Renal pelvis (tissue), 4 donors: Measurements from ENCODE around the gene FBXW11. TPM values are rescaled to one million over a fixed set of nuclear protein-coding genes. Genes with fewer than 3 reads are reported as not detected.
"Not testable (repeated sequence)": the region's sequence is repeated elsewhere in the genome, so short reads cannot be mapped to it uniquely, and the experiment has no call there.

Source experiments
- DNase-seq: peaks from one replicate; pipeline ENCODE4 v3.0.0-alpha.2; 2013
- polyA plus RNA-seq, 3 donors: library from polyadenylated mRNA; unstranded; fragments of 120-200 nt; gene quantifications; one replicate each; pipeline ENCODE4 v1.2.1, GENCODE V29; 2013; ENCODE audit not compliant: insufficient read length in 3 of 3

Gene FBXW11
- polyA plus RNA-seq, 3 donors, result 51.9 to 55.2 (median 52.0) TPM

DNA sequence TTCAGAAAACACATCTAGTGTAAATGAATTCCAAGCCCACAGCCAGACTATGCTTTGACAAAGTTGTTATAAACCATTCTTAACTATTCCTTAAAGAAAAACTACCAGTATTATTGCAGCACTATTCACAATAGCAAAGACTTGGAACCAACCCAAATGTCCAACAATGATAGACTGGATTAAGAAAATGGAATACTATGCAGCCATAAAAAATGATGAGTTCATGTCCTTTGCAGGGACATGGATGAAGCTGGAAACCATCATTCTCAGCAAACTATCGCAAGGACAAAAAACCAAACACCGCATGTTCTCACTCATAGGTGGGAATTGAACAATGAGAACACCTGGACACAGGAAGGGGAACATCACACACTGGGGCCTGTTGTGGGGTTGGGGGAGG is 120.4 kb downstream of the FBXW11 start:
- DNase-seq, result not testable (repeated sequence)

DNA sequence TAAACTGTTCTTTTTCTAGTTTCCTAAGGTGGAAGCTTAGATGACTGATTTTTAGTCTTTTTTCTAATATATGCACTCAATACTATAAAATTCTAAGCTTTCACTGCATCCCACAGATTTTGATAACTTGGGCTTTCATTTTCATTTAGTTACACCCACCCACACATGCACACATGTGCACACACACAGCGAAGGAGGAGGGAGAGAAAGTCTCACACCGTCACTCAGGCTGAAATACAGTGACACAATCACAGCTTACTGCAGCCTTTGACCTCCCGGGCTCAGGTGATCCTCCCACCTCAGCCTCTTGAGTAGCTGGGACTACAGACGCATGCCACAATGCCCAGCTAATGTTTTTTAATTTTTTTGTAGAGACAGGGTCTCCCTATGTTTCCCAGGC is 124.3 kb downstream of the FBXW11 start:
- DNase-seq, result no peak

DNA sequence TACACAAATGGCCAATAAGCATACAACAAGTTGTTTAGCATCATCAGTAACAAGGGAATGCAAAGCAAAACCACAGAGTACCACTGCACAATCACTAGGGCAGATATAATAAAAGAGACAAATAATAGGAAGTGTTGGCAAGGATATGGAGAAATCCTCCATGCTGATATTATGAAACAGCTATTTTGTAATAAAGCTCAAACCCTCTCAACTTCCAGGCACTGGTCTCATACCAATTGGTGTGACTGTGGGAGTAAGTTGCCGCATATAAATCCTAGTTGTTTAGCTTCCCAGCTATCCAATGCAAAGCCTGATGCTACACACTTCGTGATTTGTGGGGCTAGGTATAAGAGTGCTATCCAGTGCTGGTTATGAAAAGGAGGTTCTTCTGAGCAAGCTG is 132.2 kb downstream of the FBXW11 start:
- no peak for DNase-seq

DNA sequence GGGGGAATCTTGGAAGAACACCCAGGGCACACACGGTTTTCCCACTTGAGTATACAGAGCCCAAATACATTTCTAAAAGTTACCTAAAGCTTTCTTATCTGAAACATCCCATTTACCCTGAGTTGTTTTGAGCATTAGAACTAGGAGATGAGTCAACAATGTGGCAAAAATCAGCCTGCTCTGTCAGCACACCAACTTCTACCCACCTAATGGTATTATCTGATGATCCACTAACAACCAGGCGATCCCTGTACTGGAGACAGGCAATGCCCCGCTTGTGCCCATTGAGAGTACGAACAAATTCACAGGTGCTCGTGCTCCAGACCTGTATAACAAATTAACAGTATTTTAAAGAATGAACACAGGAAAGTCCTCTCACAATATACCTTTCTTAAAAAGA is 133.8 kb downstream of the FBXW11 start:
- DNase-seq, result no peak

- DNase-seq, result no peak
Observed at GRCh38 chr5:171871711-171872110, 134.7 kb downstream of the FBXW11 start.

- DNase-seq, result no peak
Observed at GRCh38 chr5:171869956-171870355, 136.5 kb downstream of the FBXW11 start.

DNA sequence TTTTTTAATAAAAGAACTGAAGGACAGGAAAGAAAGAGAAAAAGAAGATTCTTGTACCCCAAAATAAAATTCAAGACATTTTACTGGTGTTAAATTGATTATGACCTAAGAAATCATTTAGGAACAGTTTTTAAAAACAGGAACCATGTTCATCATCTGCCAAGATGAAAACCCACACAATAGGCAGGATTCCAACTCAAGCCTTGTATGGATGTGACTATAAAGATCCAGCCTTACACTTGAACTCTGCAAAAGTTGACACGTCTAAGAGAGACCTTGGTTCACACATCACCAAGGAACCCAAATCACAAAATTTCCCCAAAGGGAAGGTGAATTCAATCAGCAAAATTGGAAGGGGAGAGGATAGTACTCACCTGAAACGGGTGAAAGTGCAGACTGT is 138.2 kb downstream of the FBXW11 start:
- no peak for DNase-seq

DNA sequence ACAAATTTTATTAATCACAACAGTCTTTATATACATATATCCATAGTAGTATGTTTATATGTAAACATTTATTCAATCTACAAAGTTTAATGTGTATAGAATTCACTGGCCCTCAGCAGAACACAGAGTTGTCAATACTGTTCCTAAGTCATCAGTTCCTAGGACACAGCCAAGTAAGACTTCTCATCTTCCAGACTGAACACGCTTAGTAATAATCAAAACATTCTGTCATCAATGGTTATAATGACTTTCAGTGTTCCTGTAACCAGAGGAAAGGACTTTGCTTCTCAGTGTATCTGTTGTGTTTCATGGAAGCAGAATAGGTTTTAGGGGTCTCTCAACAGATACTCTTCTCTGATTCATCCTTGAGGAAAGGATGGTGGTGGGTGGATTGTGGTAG is 138.7 kb downstream of the FBXW11 start:
- DNase-seq, result no peak

DNA sequence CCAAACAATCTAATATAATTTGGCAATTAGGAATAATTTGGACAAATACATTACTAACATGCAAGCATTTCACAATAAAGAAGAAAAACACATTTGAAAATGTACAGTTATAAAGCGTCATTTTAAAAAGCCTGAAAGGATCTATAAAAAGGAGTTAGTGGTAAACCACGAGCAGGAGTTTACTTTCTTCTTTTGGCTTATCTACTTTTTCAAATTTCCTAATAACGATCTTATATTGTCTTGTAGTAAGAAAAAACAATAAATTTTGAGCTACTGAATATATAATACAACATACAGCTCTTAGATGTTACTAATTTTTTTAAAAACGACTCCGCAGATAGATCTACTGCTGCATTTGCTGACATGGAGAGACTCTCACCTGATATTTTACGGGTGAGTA is 141.0 kb downstream of the FBXW11 start:
- DNase-seq, result no peak

GRCh38 chr5:171863935-171864334 is 142.5 kb downstream of the FBXW11 start:
- no peak for DNase-seq

DNA sequence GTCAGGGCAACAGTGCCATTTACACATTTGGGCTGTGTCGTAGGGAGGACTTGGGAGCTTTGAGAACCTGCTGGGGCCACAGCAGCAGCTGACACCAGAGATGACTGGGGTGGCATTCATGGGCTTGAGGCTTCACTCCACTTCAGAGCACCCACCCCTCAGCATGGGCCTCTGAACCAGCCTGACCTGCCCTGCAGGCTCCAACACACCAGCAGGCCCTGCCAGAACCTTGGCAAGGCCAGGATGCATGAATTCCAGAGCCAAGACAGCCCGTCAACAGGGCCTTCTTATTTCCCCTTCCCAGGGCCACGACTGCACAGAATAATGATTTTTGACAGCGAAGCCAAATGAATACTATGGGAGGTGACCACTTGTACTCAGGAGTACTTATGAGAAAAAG is 143.8 kb downstream of the FBXW11 start:
- DNase-seq, result no peak

GRCh38 chr5:171861381-171861780 is 145.1 kb downstream of the FBXW11 start:
- DNase-seq, result no peak

DNA sequence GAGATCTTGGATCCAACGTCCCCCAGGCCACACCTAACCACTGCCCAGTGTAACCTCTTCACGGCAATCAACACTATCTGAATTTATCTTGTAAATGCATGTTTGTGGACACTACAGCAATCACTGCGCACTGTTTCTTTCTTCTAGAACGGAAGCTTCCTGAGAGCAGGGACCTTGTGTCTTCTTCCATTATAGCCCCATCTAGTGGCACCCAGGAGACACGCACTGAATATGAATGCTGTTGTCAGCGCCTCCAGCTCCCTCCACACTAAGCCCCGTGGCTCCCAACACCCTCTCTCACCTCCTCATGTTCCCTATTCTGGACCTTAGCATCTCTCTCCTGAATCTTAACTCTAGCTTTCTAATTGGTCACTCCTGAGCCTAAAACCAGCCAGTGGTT is 148.1 kb downstream of the FBXW11 start:
- DNase-seq, result no peak

GRCh38 chr5:171857489-171857876 is 149.0 kb downstream of the FBXW11 start:
- peak; percentile 2 for DNase-seq

GRCh38 chr5:171855798-171856763 is 150.4 kb downstream of the FBXW11 start:
- DNase-seq, result no peak

DNA sequence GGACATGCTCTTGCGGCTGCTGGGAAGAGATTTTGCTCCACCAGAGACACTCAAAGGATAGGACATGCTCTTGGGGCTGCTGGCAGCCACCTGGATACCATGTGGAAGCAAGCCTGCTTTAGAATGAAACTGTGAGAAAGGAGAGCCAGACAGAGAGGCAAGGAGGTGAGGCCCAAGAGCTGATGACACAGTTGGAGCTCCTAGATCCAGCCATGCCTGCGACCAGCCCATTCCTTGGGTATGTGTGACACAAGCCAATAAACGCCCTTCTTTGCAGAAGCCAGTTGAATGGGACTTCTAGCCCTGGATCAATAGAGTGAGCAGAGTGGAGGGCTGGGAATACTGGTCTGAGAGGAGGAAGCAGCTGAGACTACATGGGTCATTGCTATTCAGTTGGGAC is 151.2 kb downstream of the FBXW11 start:
- no peak for DNase-seq

DNA sequence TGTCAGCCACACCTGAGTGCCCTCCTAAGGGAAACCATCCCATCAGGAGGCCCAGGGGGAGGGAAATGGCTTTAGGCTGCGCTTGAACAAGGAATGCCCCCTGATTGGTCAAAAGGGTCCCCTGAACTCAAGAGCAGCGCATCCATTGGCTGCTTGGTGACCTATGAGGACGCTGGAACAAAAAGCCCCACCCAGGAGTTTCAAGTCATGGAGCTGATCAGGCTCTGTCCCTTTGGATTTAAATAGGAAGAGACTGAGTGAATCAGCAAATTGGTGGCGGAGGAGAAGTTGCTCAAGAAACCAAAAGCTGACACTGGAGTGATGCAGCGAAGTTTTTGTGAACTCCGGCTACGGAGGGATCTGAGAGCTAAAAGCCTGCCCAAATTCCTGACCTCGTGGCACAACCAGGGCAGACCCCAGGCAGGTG is 154.2 kb downstream of the FBXW11 start:
- DNase-seq, result no peak

DNA sequence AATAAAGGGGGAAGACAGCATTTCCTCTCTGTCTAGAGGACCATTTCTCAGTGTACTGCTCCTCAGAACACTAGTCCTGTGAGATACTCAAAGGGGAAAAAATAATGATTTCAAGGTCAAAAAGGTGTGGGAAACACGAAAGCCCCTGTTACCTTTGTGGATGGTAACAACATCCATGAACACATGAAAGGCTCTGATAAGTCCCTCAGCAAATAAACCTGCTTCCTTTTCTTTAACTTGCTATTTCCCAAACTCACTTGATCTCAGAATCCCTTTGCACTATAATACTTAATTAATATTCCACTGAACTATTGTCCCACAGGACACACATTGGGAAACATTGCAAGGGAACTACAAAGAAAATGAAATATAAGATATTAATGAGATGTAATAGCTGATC is 155.2 kb downstream of the FBXW11 start:
- no peak for DNase-seq

DNA sequence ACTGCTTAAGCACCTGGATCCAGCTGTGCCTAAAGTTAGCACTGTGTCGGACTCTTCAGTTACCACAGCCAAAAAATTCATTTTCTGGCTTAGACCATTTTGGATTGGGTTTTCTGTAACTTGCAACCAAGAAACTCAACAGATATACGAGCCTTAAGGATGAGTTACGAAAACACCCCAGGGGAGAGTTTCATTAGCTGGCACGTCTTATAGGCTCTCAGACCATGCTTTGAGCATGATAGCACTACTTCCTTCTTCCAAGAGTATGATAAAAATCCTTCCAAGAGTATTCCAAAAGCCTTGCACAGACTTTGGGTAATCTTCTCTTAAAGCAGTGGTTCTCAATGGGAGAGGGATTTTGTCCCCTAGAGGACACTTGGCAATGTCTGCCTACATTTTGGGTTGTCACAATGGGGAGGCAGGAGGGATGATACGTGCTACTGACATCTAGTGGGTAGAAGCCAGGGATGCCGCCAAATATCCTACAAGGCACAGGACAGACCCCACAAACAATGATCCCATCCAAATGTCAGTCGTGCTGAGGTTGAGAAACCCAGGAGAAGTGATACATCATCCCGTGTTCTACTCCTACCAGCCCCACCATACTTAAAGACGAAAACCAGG is 156.0 kb downstream of the FBXW11 start:
- no peak for DNase-seq

GRCh38 chr5:171849585-171850323 is 156.7 kb downstream of the FBXW11 start:
- no peak for DNase-seq

- no peak for DNase-seq
Observed at GRCh38 chr5:171848911-171849520, 157.4 kb downstream of the FBXW11 start.

GRCh38 chr5:171848486-171848885 is 158.0 kb downstream of the FBXW11 start:
- DNase-seq, result no peak
